Stimulated activated CD8-positive, alpha-beta memory T cell treated with anti-CD3 and anti-CD28 coated beads, Interleukin-4, amount 100 ng/mL, for 48 hours (primary cell): ENCODE measurements around the gene BYSL.
A peak's percentile ranks its signal among the peaks of the same experiment; 100 is the strongest.
"Not testable (repeated sequence)": the region's sequence is repeated elsewhere in the genome, so short reads cannot be mapped to it uniquely, and the experiment has no call there.

Experiments used
- DNase-seq: peaks from one replicate; pipeline ENCODE4 v3.0.0-alpha.2; 2020

BYSL gene

DNA sequence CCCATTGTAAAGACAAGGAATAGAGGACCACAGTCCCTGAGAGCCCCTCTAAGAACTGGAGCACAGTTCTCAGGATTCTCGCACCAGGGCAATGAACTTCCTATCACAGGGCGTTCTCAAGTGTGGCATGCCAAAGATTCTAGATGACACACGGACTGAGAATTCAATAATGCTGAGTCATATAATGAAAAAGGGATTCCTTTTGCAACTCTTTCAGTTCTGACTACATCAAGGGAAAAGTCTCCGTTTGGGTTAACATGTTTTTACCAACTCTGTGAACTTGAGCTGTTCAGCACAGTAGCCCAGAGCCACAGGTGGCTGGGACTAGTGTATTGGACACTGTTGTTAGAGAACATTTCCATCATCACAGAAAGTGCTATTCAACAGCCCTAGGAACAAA, 3.8 kb upstream of the BYSL start:
- no peak for DNase-seq

DNA sequence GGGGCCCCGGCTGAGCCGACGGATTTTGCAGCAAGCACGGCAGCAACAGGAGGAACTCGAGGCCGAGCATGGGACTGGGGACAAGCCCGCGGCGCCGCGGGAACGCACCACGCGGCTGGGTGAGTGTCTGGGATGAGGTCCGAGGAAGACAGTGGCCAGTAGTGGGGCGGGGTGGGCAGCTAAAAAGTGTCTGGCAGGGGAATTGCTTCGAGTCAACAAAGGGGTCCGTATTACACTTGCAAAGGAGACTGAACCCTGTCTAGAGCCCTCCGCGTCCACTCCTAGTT, 356 bp downstream of the BYSL start:
- DNase-seq, result no peak

DNA sequence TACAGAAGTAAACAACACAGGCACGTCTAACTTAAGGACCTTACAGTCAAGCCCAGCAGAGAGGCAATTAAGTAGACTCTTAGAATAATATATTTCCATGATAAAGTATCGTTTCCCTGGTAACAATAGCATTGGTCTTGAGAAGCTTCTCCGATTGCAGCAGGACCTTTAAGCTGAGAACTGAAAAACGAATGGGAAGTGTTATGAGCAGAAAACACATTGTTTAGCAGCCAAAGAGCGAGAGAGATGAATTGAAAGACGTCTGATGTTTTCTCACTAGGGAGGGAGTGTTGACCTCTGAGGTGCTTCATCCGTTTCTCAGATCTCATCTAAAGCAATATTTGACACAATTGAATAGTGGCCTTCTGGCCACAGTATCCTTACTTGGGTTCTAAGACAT, 855 bp downstream of the BYSL start:
- DNase-seq, result no peak

DNA sequence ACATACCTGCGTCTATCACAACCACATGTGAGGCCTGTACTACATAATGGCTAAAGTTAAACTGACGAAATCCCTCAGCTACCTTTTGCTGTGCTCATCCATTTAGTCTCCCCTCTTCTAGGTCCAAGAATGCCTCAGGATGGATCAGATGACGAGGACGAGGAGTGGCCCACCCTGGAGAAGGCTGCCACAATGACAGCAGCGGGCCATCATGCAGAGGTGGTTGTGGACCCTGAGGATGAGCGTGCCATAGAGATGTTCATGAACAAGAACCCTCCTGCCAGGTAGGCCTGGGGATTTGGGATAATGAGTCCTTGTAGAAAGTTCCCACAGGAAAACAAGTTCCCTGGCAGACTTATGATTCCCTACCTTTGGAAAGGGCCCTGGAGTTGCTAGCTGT, 6.0 kb downstream of the BYSL start:
- no peak for DNase-seq

DNA sequence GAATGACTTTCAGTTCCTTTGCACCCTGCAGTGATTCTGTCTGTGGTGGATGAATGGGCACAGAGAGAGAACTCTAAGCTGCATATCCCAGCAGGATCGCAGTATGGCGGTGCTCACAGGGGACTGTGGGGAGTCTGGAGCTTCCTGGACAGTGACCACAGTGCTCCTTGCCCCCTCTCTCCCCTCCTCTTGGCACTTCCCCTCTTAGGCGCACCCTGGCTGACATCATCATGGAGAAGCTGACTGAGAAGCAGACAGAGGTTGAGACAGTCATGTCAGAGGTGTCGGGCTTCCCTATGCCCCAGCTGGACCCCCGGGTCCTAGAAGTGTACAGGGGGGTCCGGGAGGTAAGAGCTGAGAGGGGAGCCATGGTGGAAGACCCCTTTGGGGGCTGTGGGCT, 8.6 kb downstream of the BYSL start:
- no peak for DNase-seq

DNA sequence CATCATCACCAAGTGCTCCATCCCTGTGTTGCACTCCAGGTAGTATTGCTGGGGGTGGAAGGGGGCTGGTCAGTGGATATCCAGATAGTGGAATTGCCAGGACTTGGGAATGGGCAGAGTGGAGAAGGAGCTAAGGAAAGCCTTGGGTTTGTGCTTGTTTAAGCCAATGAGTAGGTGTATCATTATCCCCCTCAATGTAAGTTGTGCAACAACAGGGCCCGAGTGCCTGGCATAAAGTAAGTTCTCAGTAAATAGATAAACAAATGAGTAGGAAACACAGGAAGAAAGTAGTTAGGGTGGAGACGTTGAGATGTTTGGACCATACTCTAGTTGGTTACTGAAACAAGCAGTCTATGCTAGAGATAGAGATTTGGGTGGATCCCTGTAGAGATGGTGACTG, 10.5 kb downstream of the BYSL start:
- no peak for DNase-seq

DNA sequence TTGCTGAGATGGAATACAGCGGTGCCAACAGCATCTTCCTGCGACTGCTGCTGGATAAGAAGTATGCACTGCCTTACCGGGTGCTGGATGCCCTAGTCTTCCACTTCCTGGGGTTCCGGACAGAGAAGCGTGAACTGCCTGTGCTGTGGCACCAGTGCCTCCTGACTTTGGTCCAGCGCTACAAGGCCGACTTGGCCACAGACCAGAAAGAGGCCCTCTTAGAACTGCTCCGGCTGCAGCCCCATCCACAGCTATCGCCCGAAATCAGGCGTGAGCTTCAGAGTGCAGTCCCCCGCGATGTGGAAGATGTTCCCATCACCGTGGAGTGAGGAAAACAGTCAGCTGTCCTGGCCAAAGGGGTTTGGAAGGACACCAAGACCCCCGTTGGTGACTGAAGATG, 11.1 kb downstream of the BYSL start:
- no peak for DNase-seq

DNA sequence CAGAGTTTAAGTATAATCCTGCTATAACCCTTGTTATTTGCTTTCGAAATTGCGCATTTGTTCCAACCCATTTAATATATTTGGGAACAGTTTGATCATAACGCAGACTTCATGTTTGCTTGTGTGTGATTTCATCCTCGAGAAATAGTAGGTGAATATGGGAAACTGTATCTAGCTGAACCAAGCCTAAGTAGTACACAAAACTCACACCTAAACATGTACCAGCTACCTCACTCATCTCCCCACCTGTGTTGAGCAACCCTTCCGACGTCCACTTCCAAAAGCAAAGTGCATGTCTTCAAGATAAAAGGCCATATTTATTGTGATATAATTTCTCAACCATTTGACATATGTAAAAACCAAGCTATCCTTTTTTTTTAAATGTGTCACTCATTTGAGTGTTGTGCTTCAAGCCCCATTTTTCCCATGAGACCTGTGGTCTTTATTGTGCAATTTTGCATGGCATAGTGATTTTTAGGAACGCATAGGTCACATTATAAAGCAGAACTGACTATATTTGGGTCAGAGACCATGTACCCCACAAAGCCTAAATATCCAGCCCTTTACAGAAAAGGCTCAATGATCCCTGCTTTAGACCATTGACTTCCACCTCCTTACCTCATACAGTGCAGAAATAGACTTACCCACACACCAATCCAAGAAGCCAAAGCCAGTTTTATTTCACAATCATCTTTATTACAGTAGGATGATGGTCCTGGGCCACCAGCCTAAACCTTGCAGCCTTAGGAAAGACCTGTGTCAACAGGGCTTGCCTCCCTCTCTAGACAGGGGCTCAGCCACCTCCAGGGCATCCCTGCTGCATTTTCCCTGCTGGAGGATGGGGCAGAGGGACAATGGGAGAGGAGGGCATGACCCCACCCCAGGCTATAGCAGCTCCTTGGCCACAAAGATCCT, 13.2 kb downstream of the BYSL start:
- no peak for DNase-seq

DNA sequence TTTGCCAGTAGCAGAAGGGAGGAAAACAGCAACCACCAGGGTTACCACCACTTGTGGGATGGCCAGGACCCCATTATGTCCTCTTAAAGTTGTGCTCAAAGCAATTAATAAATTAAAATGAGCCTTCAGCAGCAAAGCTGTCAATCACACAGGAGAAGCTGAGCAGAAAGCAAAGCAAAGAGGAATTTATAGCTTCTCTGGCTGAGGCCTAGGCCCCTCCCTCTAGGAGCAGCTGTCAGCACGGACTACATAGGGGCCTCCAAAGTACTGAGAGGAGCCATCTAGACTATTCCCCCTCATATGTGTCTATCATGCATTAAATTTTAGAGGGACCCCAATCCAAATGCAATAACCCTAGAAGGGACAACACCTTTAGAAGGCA, 13.9 kb downstream of the BYSL start:
- DNase-seq, result no peak

DNA sequence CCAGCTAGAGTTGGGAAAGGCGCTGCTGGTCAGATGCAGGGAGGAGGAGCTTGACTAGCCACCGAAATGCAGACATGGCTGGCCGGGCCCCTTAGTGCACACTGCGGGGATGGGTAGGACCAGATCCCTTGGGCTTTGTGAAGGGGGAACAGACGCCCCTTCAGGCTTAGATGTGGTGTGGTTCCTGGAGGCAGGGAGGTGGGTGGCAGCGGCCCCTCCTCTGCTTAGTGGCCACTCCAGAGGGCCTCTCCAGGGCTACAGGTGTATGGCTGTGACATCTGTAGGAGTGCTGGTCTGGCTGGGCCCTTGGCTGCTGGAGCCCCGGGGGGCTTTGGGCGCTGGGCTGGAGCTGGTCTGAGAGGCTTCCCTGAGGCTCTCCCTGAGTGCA, 14.4 kb downstream of the BYSL start:
- DNase-seq, result no peak

DNA sequence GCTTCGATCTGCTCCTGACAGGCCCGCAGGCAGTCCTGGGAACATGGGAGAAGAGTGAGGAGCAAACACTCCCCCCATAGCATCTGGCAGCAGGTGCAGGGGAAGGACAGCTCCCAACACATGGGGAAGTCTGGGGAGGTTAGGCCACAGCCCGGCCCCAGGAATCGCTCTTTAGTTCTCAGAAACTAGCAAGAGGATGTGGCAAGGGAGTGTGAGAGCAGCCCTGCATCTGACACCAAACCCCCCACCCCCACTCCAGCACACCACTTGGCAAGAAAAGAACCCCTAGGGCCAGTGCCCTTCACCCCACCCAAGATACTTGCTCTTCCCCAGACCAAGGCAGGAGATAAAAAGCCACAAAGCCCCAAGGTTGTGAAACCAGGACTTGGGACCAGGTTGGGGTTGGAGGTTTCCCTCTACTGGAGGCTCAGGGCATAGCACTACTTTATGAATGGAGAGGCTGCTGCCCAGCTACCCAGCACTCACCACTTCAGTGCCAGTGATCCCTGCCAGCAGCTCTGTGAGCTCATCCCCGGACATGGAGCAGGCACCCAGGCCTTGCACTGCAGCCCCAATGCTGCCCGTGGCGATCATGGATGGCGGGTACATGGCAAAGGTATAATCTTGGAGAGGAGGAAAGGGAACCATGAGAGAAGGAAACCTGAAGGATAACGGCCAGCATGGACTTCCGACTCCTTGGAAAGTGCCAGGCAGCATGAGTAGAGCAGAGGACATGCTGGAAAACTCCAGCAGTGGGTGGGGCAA, 15.0 kb downstream of the BYSL start:
- peak; percentile 80 for DNase-seq

DNA sequence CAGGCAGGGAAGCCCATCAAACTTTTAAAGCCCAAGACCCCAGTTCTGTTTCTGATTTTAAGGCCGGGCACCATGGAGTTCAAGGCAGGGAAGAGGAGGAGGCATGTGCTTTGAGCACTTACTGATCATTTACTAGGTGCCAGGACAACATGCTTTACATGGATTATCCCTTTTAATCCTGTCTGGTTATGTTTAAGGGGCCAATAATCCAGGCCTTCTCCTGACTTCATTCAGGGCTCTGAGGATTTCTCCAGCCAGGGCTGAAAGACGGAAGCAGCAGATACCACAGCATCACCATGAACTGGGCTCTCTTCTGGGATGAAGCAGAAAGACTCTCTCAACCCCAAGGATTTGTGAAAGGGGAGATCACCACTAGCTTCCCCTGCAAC, 16.2 kb downstream of the BYSL start:
- no peak for DNase-seq

DNA sequence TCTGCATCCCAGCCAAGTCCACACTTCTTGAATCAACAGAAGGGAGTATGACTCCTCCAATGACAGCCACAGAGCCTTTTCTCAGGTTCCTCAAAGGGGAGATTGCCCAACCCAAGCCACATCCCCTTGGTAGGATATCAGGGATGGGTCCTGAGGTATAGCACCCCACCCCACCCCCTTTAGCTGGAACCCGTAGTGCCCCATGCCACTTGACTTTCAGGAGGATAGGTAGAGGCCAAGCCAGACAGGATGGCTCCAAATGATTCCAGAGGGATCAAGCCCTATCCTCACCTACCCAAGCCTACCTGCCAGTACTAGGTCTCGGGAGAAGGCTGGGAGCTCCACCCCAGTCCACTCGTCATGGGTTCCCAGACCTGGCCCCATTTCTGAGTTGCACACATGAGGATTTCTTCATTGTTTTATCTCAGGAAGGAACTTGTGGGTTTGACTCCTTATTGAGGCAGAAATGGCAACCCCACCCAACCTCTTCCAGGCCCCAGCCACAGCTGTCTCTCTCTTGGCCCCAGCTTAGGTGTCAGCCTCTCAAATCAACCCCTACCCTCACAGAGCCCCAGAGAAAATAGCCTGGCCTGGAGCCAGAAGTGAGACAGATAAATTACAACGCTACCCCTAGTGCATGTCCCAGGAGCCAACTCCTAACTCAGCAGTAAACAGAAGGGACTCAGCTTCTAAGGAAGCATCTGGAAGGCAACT, 16.7 kb downstream of the BYSL start:
- DNase-seq, result peak; percentile 45

DNA sequence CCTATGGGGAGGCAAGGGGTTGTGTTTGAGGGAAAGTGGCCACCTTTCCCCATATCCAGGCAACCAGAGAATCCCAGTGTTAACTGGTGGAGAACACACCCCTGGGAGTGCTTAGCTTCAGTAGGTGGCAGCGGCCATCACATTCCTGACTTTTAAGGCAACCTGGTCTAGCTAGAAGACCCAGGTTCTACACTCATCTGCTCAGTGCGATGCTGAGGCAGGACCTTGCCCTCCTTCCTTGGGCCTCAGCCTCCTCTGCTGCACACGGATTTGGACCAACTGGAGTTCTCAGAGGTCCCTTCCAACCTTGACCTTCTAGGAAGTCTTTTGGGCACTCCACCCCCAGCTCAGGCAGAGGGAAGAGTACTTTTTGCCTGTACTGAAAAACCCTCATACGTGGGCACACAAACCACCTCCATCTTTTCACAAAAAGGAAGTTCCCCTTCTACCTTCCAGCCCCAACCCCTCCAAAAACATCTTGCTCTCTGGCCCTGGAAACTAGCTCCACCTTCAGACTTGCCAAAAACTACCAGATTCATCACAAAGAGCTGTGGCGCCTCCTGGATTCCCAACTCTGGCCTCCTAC, 17.4 kb downstream of the BYSL start:
- no peak for DNase-seq

DNA sequence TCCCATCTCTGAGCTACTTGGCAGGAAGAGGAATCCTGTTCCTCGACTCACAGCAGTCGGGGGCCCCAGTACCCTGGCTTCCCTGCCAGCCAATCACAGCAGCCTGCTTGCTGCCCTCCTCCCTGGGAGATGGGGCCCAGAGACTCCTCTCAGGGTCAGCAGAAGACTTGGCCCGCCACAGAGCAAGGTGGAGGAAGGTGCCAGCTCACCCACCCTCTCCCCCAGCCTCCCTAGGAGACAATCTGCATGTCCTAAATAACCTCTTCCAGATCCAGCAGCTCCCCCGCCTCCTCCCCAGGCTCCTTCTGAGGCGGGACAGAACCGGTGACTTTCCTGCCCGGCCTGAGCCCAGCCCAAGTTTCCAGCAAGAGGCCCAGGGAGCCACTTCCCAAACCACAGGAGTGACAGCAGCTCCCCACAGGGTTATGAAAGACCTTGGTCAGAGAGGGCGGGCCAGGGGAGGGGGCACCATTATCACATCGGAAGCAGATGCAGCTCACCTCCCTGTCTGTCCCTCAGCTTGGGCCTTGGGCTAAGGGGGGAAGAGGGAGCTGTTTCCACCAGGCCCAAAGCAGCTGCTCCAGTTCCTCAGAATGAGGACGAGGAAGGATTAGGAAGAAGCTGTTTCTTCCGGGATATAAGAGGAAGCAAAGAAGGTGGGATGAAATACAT, 18.0 kb downstream of the BYSL start:
- DNase-seq, result peak; percentile 71

DNA sequence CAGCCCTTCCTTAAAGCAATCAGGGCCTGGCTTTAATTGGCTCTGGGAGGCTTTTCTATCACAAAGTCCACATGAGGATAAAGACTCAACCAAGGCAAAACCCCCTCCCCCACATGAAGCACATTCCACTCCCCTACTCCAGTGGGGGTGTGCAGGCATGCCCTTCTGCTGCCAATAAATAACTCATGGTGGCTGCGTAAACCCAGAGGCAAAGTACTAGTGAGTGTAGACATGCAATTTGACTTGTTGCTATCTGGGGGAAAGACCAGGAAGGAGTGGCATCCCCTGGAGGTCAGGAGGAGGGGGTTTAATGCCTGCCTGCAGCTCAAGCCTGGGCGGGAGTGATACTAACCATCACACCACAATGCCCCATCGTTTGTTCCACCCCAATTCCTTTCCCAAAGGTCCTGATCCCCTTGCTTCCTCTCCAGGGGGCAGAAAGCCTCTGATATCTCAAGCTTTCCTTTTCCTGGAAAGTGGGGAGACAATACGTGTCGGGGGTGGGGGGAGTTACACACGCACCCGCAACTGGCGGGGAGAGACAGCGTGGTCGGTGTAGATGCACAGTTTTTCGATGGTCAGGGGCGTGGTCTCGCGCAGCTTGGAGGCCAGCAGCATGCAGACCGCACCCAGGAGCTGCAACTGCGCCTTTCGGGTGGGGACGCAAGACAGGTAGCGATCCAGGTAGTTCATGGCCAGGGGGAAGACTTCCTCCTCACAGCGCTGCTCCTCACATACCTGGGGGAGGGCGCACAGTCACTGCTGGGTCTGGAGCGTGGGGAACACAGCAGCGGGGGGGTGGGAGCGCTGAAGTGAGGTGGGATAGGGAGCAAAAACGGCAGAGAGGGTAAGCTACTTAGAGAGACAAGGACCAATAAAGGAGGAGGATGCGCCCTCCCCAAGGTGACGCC, 18.8 kb downstream of the BYSL start:
- peak; percentile 68 for DNase-seq

DNA sequence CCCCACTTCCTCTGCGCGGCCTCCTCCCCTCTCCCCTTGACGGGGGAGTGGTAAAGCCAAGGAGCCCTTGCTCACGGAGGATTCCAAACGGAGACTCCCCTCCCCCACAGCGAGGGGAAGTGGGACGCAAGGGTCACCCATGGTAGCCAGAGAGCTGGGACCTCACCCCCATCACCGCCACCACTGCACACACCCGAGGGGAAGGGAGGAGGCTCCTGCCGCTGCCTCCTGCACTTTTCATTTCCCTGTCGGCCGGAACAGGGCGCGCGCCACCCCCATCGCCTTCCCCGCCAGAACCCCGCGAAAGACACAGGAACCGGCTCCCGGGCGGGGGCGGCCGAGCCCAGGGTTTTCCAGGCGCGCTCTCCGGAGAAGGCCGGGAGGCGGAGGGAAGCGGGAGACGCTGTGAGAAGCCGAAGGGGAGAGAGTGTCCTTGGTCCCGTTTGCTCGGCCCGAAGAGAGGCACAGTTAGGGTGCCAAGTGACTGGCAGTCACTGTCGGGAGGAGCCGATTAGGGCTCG, 19.5 kb downstream of the BYSL start:
- peak; percentile 76 for DNase-seq

DNA sequence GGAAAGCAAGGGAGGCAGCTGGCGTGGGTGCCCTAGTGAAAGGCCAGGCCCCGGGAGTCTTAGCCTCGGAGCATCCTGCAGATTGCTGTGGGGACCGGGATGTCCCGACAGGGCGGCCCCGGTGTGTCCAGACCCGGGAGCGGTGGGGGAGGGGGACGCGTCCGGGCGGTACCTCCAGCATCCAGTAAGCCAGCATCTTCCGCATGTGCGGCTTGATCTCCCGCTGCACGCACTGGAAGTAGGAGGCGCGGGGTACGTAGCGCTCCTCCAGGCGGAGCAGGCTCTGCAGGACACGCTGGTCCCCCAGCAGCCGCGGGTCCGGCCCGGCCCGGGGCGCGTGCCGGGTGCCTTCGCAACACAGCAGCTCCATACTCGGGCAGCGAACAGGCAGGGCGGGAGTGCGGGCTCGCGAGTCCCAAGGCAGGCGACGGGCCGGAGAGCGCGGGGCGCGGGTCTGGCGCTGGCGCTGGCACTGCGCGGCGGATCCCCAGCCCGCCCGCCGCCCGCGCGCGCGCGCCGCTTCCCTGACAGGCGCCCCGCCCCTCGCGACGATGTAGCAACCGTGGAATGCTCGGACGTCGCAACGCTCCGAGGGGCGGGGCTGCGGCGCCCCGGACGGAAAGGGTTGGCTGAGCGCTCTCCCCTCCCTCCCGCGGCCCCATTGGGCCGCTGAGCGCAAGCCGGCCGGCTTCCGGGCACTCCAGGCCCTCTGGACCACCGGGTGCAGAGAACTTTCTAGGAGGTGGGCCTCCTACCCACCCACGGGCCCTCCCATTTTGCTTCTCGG, 20.2 kb downstream of the BYSL start, which contains the start of gene CCND3:
TSS of gene CCND3 (minus strand) at position 529 of the 787 bp plus-strand sequence. CDS start at position 370, 159 bp downstream.
- peak; percentile 96 for DNase-seq

DNA sequence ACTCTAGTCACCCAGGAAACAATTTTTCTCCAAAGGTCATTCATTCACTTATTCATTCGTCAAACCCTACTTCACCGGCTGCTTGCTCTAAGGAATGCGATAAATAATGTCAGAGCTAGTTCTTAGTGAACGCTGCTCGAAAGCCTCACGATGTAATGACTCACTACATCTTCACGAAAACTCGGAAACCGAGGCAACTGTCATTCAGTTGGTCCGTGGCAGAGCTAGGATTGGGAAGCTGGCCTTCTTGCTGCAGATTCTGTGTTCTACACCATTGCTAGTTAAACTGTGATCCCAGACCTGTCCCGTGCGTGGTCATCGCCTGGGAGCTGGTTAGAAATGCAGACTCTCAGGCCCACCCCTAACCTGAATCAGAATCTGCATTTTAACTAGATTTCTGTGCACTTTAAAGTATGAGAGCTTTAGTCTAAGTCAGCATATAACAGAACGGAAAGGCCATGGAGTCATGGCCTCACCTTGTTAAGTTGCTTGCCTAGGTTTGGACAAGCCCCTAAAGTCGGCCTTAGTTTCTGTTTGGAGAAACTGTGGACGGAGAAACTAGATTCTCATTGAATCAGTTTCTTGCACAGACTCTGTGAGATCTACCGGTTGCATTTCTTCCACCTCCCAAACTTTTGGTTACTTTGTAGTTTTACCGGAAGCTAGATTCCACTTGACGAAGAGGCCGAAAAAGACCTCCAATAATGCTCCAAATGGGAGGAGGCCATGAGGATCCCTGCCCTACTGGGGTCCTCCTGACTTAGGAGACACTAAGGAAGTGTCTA, 21.0 kb downstream of the BYSL start:
- DNase-seq, result peak; percentile 54

DNA sequence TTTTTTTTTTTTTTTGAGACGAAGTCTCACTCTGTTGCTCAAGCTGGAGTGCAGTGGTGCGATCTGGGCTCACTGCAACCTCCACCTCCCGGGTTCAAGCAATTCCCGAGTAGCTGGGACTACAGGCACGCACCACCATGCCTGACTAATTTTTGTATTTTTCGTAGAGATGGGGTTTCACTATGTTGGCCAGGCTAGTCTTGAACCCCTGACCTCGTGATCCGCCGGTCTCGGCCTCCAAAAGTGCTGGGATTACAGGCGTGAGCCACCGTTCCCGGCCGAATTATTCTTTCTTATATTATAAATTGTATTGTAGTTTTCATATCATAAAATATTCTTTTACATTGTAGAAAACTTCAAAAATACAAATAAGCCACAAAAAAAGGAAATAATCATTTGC, 21.6 kb downstream of the BYSL start:
- not testable (repeated sequence) for DNase-seq
